Activated naive CD4-positive, alpha-beta T cell treated with anti-CD3 and anti-CD28 coated beads for 36 hours (primary cell): ENCODE data around the gene KCNQ1. TPM values are rescaled to one million over a fixed set of nuclear protein-coding genes. Genes with fewer than 3 reads are reported as not detected.

Source experiments
- CTCF ChIA-PET: fragments of 350-600 bp; sonication (Branson Sonifier 250); formaldehyde crosslinking; loops from one replicate; lab custom pipeline; 2021; ENCODE audit warnings: antibody characterized with exemption; lab: Charles Lee
- DNase-seq: peaks from one replicate; pipeline ENCODE4 v3.0.0-alpha.2; 2020
- H3K27ac Mint-ChIP-seq: one replicate; pipeline ENCODE4 v1.8.0; 2021; ENCODE audit warnings: mild to moderate bottlenecking, mixed read lengths
- H3K27me3 Mint-ChIP-seq: one replicate; pipeline ENCODE4 v1.8.0; 2021; ENCODE audit warnings: low read depth, mixed read lengths
- H3K36me3 Mint-ChIP-seq: one replicate; pipeline ENCODE4 v1.8.0; 2021; ENCODE audit warnings: low read depth, mixed read lengths
- H3K4me1 Mint-ChIP-seq: one replicate; pipeline ENCODE4 v1.8.0; 2021; ENCODE audit warnings: low read depth, mixed read lengths
- H3K4me3 Mint-ChIP-seq: one replicate; pipeline ENCODE4 v1.8.0; 2021; ENCODE audit warnings: mild to moderate bottlenecking, moderate library complexity, mixed read lengths
- H3K9me3 Mint-ChIP-seq: one replicate; pipeline ENCODE4 v1.8.0; 2021; ENCODE audit warnings: mixed read lengths
- intact Hi-C: fragments of 100-400 bp; cut with micrococcal nuclease; formaldehyde crosslinking; loops from one replicate; pipeline ENCODE4 v1.15.1; 2023
- total RNA-seq, 2 experiments: library from RNA; stranded (reverse); gene quantifications; one replicate each; pipeline ENCODE4 v1.2.3, GENCODE V29; 2021

KCNQ1 gene
- total RNA-seq, 2 experiments from 2014 or later, result 10.6 to 10.8 TPM

- Mint-ChIP-seq H3K9me3 (no peaks in the 10 kb centered on the region), H3K27ac (no peak overlapping the region), H3K4me3 (no peak overlapping the region), H3K36me3 (no peaks in the 10 kb centered on the region), H3K4me1 (peaks cover 58% of the 10 kb centered on the region), H3K27me3 (no peaks in the 10 kb centered on the region)
- no peak for DNase-seq
- intact Hi-C loops, result no loop called here
- CTCF ChIA-PET, result interaction anchor here (2.9 kb wide), 1 partner anchor 63 kb away, joined by 12 read pairs; no protein-coding TSS in a partner anchor
These were observed 23.8 kb downstream of the KCNQ1 start for GRCh38 chr11:2468363-2469235.

- no peak overlapping the region for H3K4me3 Mint-ChIP-seq
These were observed 25.7 kb downstream of the KCNQ1 start for GRCh38 chr11:2470495-2470894.

GRCh38 chr11:2471048-2471803, 26.4 kb downstream of the KCNQ1 start:
- Mint-ChIP-seq H3K27me3 (no peaks in the 10 kb centered on the region), H3K9me3 (no peaks in the 10 kb centered on the region), H3K4me1 (peaks cover 45% of the 10 kb centered on the region), H3K36me3 (no peaks in the 10 kb centered on the region), H3K27ac (no peak overlapping the region), H3K4me3 (no peak overlapping the region)
- CTCF ChIA-PET, result no interaction called here
- intact Hi-C loops, result no loop called here
- DNase-seq, result no peak

More at GRCh38 chr11:2470495-2470894, 25.7 kb downstream of the KCNQ1 start:
- H3K27me3 Mint-ChIP-seq, result no peaks in the 10 kb centered on the region
- no peaks in the 10 kb centered on the region for H3K36me3 Mint-ChIP-seq
- H3K27ac Mint-ChIP-seq, result no peak overlapping the region
- H3K4me1 Mint-ChIP-seq, result peaks cover 52% of the 10 kb centered on the region
- intact Hi-C loops, result no loop called here
- CTCF ChIA-PET, result no interaction called here
- no peaks in the 10 kb centered on the region for H3K9me3 Mint-ChIP-seq
- DNase-seq, result no peak

GRCh38 chr11:2471804-2472096, 26.9 kb downstream of the KCNQ1 start:
- intact Hi-C loops, result no loop called here
- DNase-seq, result no peak
- peaks cover 40% of the 10 kb centered on the region for H3K4me1 Mint-ChIP-seq
- no peaks in the 10 kb centered on the region for H3K36me3 Mint-ChIP-seq
- no peaks in the 10 kb centered on the region for H3K27me3 Mint-ChIP-seq
- H3K9me3 Mint-ChIP-seq, result no peaks in the 10 kb centered on the region
- H3K27ac Mint-ChIP-seq, result no peak overlapping the region
- H3K4me3 Mint-ChIP-seq, result no peak overlapping the region
- CTCF ChIA-PET, result no interaction called here

- DNase-seq, result no peak
- H3K4me3 Mint-ChIP-seq, result no peak overlapping the region
- CTCF ChIA-PET, result no interaction called here
- intact Hi-C loops, result no loop called here
- H3K27me3 Mint-ChIP-seq, result no peaks in the 10 kb centered on the region
- H3K36me3 Mint-ChIP-seq, result peaks cover 5% of the 10 kb centered on the region
- H3K27ac Mint-ChIP-seq, result no peak overlapping the region
- no peaks in the 10 kb centered on the region for H3K9me3 Mint-ChIP-seq
- H3K4me1 Mint-ChIP-seq, result peaks cover 32% of the 10 kb centered on the region
These were observed 27.8 kb downstream of the KCNQ1 start for GRCh38 chr11:2472428-2473186.

- CTCF ChIA-PET, result interaction anchor here (0.5 kb wide), 1 partner anchor 46 kb away, joined by 3 read pairs; no protein-coding TSS in a partner anchor
- Mint-ChIP-seq H3K9me3 (peaks cover 8% of the 10 kb centered on the region), H3K4me3 (no peak overlapping the region), H3K27ac (no peak overlapping the region), H3K36me3 (peaks cover 14% of the 10 kb centered on the region), H3K4me1 (peaks cover 30% of the 10 kb centered on the region), H3K27me3 (no peaks in the 10 kb centered on the region)
- DNase-seq, result no peak
- intact Hi-C loops, result no loop called here
These were observed 28.7 kb downstream of the KCNQ1 start for GRCh38 chr11:2473361-2474058.

- Mint-ChIP-seq H3K4me1 (peaks cover 25% of the 10 kb centered on the region), H3K4me3 (no peak overlapping the region), H3K27ac (no peak overlapping the region), H3K27me3 (no peaks in the 10 kb centered on the region), H3K9me3 (peaks cover 16% of the 10 kb centered on the region), H3K36me3 (peaks cover 22% of the 10 kb centered on the region)
- no peak for DNase-seq
- intact Hi-C loops, result no loop called here
- CTCF ChIA-PET, result interaction anchor here (0.5 to 1.3 kb wide), 2 partner anchors 47 to 57 kb away, joined by 3 read pairs; no protein-coding TSS in a partner anchor
These were observed 29.5 kb downstream of the KCNQ1 start for GRCh38 chr11:2474059-2474901.

- Mint-ChIP-seq H3K27me3 (no peaks in the 10 kb centered on the region), H3K9me3 (peaks cover 23% of the 10 kb centered on the region), H3K4me1 (peaks cover 31% of the 10 kb centered on the region), H3K36me3 (peaks cover 28% of the 10 kb centered on the region), H3K4me3 (no peak overlapping the region), H3K27ac (no peak overlapping the region)
- intact Hi-C loops, result no loop called here
- CTCF ChIA-PET, result interaction anchor here (1.3 kb wide), 1 partner anchor 56 kb away, joined by 3 read pairs; no protein-coding TSS in a partner anchor
- no peak for DNase-seq
These were observed 30.5 kb downstream of the KCNQ1 start for GRCh38 chr11:2475136-2475918.

- Mint-ChIP-seq H3K27me3 (no peaks in the 10 kb centered on the region), H3K36me3 (peaks cover 31% of the 10 kb centered on the region), H3K4me3 (no peak overlapping the region), H3K27ac (no peak overlapping the region), H3K4me1 (peaks cover 39% of the 10 kb centered on the region), H3K9me3 (peaks cover 26% of the 10 kb centered on the region)
- intact Hi-C loops, result no loop called here
- DNase-seq, result no peak
- CTCF ChIA-PET, result no interaction called here
These were observed 32.4 kb downstream of the KCNQ1 start for GRCh38 chr11:2477254-2477653.

GRCh38 chr11:2477936-2478335, 33.1 kb downstream of the KCNQ1 start:
- no peak overlapping the region for H3K4me3 Mint-ChIP-seq

More at GRCh38 chr11:2477936-2478335, 33.1 kb downstream of the KCNQ1 start:
- no peak for DNase-seq
- intact Hi-C loops, result no loop called here
- H3K27ac Mint-ChIP-seq, result no peak overlapping the region
- CTCF ChIA-PET, result no interaction called here
- peaks cover 33% of the 10 kb centered on the region for H3K36me3 Mint-ChIP-seq
- no peaks in the 10 kb centered on the region for H3K27me3 Mint-ChIP-seq
- H3K9me3 Mint-ChIP-seq, result peaks cover 26% of the 10 kb centered on the region
- peaks cover 38% of the 10 kb centered on the region for H3K4me1 Mint-ChIP-seq
